ENCODE results near the gene CYP2A13.
A peak's percentile ranks its signal among the peaks of the same experiment; 100 is the strongest.
"Not testable (repeated sequence)": the region's sequence is repeated elsewhere in the genome, so short reads cannot be mapped to it uniquely, and the experiment has no call there.

The CYP2A13 gene

GRCh38 chr19:41120929-41121911 is 33.0 kb downstream of the CYP2A13 start:
- not testable (repeated sequence) for DNase-seq

DNA sequence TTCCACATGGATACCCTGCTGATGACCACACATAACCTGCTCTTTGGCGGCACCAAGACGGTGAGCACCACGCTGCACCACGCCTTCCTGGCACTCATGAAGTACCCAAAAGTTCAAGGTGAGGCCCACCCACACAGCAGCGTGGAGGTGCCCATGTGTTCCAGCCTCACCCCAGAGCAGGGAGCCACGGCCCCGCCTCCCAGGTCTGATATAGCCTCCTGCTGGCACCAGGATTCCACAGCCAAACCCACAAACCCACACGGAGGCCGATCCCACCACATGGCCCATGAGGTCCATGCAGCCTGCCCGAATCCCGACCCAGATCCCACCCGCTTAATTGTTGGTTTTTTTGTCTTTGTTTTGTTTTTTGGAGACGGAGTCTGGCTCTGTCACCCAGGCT is 34.6 kb downstream of the CYP2A13 start:
- not testable (repeated sequence) for DNase-seq

DNA sequence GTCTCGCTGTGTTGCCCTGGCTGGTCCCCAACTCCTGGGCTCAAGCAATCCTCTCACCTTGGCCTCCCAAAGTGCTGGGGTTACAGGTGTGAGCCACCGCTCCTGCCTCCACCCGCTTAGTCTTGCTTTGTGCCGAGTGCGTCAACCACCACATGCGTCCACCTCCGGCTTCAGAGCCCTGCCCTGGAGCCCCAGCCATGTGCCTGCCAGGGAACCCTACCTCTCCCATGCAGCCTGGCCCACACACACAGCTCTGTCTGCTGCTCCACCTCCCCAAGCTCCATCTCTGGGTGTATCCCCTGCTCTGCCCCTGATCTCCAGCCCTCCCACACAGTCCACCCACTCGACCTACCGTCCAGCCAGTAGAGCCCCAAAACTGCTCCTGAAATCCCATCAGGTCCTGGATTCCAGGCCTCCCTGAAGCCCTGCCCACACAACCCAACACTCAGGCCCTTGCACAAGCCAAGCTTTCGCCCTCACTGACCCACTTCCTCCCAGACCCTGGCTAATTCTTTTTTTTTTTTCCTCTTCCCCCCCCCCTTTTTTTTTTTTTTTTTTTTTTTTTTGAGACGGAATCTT is 35.6 kb downstream of the CYP2A13 start:
- no peak for DNase-seq

GRCh38 chr19:41126765-41127203 is 38.5 kb downstream of the CYP2A13 start:
- peak; percentile 2 for DNase-seq

DNA sequence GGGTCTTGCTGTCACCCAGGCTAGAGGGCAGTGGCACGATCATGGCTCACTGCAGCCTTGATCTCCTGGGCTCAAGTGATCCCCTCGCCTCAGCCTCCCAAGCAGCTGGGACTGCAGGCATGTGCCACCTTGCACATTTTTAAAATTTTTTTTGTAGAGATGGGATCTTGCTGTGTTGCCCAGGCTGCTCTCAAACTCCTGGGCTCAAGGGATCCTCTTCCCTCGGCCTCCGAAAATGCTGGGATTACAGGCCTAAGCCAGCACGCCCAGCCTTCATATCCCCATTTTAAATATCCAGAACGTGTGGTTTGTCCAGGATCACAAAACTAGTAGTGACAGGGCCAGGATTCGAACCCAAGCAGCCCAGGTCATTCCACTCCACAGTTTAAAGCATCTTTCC is 39.1 kb downstream of the CYP2A13 start:
- not testable (repeated sequence) for DNase-seq

DNA sequence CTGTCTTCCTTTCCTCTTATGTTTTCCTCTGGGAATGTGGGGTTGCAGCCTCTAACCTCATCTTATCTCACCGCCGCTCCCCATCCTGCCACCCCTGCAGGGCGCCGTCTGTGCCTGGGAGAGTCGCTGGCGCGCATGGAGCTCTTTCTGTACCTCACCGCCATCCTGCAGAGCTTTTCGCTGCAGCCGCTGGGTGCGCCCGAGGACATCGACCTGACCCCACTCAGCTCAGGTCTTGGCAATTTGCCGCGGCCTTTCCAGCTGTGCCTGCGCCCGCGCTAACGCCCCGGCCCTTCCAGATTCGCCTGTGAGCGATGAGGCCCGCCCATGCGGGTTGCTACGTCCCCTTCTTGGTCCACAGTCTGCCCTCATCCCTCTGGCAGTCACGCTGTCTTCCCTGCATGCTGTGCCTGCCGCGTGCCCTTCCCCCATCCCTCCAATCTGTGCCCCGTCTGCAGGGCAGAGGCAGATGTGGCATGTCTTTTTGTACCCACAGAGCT is 39.6 kb downstream of the CYP2A13 start:
- peak; percentile 47 for DNase-seq

GRCh38 chr19:41128692-41129091 is 40.4 kb downstream of the CYP2A13 start:
- no peak for DNase-seq

GRCh38 chr19:41131186-41131585 is 42.9 kb downstream of the CYP2A13 start:
- DNase-seq = no peak

DNA sequence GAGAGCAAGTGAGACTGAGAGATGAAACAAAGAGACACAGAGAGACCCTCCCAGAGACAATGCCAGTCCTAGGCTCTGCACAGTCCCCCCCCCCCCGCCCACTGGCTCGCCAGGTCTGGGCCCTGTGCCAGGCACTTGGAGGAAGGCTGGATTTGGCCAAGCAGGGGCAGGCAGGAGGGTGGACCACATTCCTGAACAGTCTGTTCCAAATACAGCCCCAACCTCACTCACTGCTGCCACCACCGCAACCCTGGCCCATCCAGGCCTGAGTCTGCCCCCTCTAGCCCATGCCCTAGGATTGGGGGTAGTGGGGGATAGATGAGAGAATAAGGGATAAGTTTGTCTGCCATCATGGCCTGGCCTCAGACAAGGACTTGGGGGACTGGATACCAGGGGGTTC is 45.0 kb downstream of the CYP2A13 start:
- DNase-seq = no peak

- DNase-seq = no peak
These were observed 46.4 kb downstream of the CYP2A13 start for GRCh38 chr19:41134616-41135015.

GRCh38 chr19:41135390-41136384 is 47.4 kb downstream of the CYP2A13 start:
- peak; percentile 43 for DNase-seq

DNA sequence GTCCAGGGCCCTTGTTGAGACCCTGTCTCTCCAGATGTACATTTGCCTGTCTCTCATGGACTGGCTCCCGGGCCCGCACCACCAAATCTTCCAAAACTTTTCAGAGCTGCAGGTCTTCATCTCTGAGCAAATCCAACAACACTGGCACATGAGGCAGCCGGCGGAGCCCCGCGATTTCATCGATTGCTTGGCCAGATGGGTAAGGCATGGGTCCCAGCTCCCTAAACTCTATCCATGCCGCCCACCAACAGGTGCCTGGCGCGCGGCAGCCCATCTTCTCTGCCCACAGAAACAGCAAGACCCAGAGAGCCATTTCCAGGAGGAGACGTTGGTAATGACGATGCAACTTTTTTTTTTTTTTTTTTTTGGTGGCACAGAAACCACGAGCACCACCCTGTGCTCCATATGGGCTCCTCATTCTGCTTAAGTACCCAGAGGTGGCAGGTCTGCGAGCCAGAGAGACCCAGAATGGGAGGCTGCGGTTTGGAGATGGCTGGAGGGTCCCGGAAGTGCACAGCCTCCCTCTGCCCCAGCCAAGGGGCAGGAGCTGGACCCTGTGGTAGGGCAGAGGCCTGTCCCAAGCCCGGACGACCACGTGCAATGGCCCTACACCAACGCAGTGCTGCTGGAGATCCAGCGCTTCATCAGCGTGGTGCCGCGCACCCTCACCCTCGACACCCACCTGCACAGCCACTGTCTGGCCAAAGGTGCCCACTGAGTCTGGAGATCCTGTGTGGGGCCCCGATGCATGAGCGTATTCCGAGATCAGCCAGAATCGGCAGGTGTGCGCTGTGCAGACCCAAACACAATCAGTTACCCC is 48.6 kb downstream of the CYP2A13 start:
- DNase-seq = no peak

DNA sequence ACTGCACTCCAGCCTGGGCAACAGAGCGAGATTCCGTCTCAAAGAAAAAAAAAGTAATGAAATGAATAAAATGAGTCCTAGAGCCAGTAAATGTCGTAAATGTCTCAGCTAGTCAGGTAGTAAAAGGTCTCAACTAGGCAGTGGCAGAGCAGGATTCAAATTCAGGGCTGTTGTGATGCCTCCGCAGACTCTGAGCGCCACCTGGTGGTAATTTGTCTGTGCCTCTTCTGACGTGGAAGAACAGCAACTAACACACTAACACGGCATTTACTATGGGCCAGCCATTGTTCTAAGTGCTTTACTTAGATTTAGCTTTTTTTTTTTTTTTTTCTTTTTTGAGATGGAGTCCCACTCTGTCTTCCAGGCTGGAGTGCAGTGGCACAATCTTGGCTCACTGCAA is 56.2 kb downstream of the CYP2A13 start:
- DNase-seq = peak; percentile 70

Measured in fibroblast of upper back skin (primary cell).